NT2/D1 (cell line): ENCODE results near the gene SNRPA1.

Experiments used
- SUZ12 ChIP-seq: IDR thresholded peaks from 2 replicates; pipeline ENCODE4 v1.6.1; 2011; ENCODE audit not compliant: insufficient read length, insufficient read depth; ENCODE audit errors: extremely low read depth
- ZNF274 ChIP-seq: IDR thresholded peaks from 2 replicates; pipeline ENCODE4 v1.6.1; 2011; ENCODE audit warnings: mild to moderate bottlenecking, low read depth, low read length

DNA sequence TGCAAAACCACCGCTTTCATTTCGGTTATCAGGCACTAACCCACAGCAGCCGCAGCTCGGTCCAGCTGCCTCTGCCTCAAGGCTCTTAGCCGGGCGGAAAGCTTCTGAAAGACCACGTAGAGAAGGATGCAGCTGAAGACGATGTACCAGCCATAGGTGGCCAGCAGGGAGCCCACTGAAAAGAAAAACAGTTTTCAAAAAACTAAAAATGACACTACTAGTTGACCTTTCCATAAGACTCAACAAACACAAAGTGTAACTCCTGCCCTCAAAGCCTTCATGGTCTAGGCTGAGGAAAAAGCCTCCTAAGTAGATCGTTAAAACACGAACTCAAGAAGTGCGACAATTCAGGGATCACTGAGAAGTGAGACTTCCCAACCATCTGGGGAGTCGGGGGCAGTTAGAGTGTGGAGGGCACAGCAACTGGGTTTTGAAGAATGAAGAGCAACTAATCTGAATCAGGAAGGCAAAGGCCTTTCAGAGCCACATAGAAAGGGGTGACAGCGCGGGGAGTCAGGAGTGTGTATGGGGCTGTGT lies 18.5 kb downstream of the SNRPA1 start:
- TF ChIP-seq SUZ12 = no peak
- TF ChIP-seq ZNF274 = no peak
